Psoas muscle (tissue), 8 donors: ENCODE results near the gene SYT15B. TPM values are rescaled to one million over a fixed set of nuclear protein-coding genes. Genes with fewer than 3 reads are reported as not detected.
"Not testable (repeated sequence)": the region's sequence is repeated elsewhere in the genome, so short reads cannot be mapped to it uniquely, and the experiment has no call there.

ENCODE experiments used
- ATAC-seq, 4 donors: fragments of 200-7000 bp; cut with Tn5 transposase; one replicate each; pipeline ENCODE4 v1.9.1; 2020; ENCODE audit warnings: moderate library complexity in 3 of 4, mild to moderate bottlenecking in 2 of 4
- DNase-seq, 2 donors: peaks; one replicate each; pipeline ENCODE4 v3.0.0-alpha.2; 2020
- H3K27ac ChIP-seq: fragments of 200-600 bp; one replicate; pipeline ENCODE4 v1.8.0; 2022
- H3K27me3 ChIP-seq, 3 donors: fragments of 200-600 bp in 1 of 3; one replicate each; pipeline versions ENCODE4 v1.6.1 to v1.8.0; 2013 to 2022; ENCODE audit warnings: low read length in 2 of 3, mild to moderate bottlenecking in 2 of 3, moderate library complexity in 1 of 3; ENCODE audit not compliant: insufficient read depth in 3 of 3
- H3K36me3 ChIP-seq, 2 donors: fragments of 200-600 bp in 1 of 2; one replicate each; pipeline versions ENCODE4 v1.6.1 to v1.8.0; 2013 to 2022; ENCODE audit warnings: low read depth in 1 of 2, mild to moderate bottlenecking in 1 of 2, moderate library complexity in 1 of 2; ENCODE audit not compliant: insufficient read depth in 1 of 2
- H3K4me1 ChIP-seq: fragments of 200-600 bp; one replicate; pipeline ENCODE4 v1.8.0; 2022
- H3K4me3 ChIP-seq: fragments of 200-600 bp; one replicate; pipeline ENCODE4 v1.8.0; 2022; ENCODE audit warnings: mild to moderate bottlenecking
- H3K9me3 ChIP-seq: fragments of 200-600 bp; one replicate; pipeline ENCODE4 v1.8.0; 2022
- WGBS, 3 donors: extraction: QIAGEN DNeasy Blood & Tissue Kit; methylation state at CpG; one replicate each; pipeline versions ENCODE4 v1.1.6 to v1.1.7; 2013; 5-methylcytosine and 5-hydroxymethylcytosine counted together
- intact Hi-C, 2 donors: fragments of 100-400 bp; cut with DNase I; formaldehyde crosslinking; loops; one replicate each; pipeline versions ENCODE4 v1.11.0 to v1.14.2; 2022
- polyA plus RNA-seq, 3 donors: library from polyadenylated mRNA; stranded (reverse); fragments of 200-250 nt; gene quantifications; one replicate each; pipeline ENCODE4 v1.2.3, GENCODE V29; 2013
- total RNA-seq, 4 donors: library from RNA; stranded (reverse); fragmentation: NEBNext Ultra II Directional in 2 of 4; extraction: Animal tissue kit (Norgen Biotek cat#: 25700) in 2 of 4; gene quantifications; one replicate each; pipeline versions ENCODE4 v1.2.1 to v1.2.4, GENCODE V29; 2021 to 2023
- donor health status: healthy with polysubstance abuse.
- donor health status: DM: no; HTN: no; CAD: no; lungs with moderate emphysema.
- donor health status: Bipolar disorder and iron deficiency.
- donor health status: healthy.
- donor health status: DM: yes; HTN: yes; CAD: no.
- donor health status: DM: no; HTN: no; CAD: no.
- donor health status: DM: no; HTN: no; CAD: no.
- donor health status: DM: yes; HTN: yes; CAD: no.

SYT15B gene
- total and polyA plus RNA-seq, 7 donors = 0.15 to 1.5 (median 0.33) TPM; not detected in 2

- H3K4me1 ChIP-seq, H3K9me3 ChIP-seq, H3K27ac ChIP-seq, H3K36me3 ChIP-seq, ATAC-seq, intact Hi-C loops, H3K27me3 ChIP-seq, DNase-seq, H3K4me3 ChIP-seq: not testable (repeated sequence)
- WGBS, 3 donors = no CpG with 5 or more reads among the region's 6 CpGs
Measured at GRCh38 chr10:47725740-47726139, 37.7 kb downstream of the SYT15B start.

- ATAC-seq, H3K4me3 ChIP-seq, H3K27ac ChIP-seq, H3K36me3 ChIP-seq, H3K9me3 ChIP-seq, DNase-seq, H3K4me1 ChIP-seq, H3K27me3 ChIP-seq, intact Hi-C loops: not testable (repeated sequence)
- no CpG with 5 or more reads among the region's 3 CpGs for WGBS, 3 donors
Measured at GRCh38 chr10:47725047-47725446, 38.3 kb downstream of the SYT15B start.

- intact Hi-C loops, H3K4me3 ChIP-seq, H3K27ac ChIP-seq, H3K9me3 ChIP-seq, H3K4me1 ChIP-seq, H3K27me3 ChIP-seq, ATAC-seq, DNase-seq, H3K36me3 ChIP-seq: not testable (repeated sequence)
- 75 to 82% (median 80%) methylated on average over 3 to 5 of the region's 6 CpGs for WGBS, 3 donors
Measured at GRCh38 chr10:47724119-47724518, 39.3 kb downstream of the SYT15B start.

GRCh38 chr10:47723362-47723761 lies 40.0 kb downstream of the SYT15B start:
- DNase-seq, H3K36me3 ChIP-seq, ATAC-seq, H3K9me3 ChIP-seq, intact Hi-C loops, H3K27ac ChIP-seq, H3K27me3 ChIP-seq, H3K4me3 ChIP-seq, H3K4me1 ChIP-seq: not testable (repeated sequence)
- WGBS, 3 donors = 67 to 81% (median 72%) methylated on average over 1 to 2 of the region's 3 CpGs

- 95 to 100% (median 96%) methylated on average over 4 of the region's 8 CpGs for WGBS, 3 donors
- intact Hi-C loops, H3K27ac ChIP-seq, H3K27me3 ChIP-seq, DNase-seq, ATAC-seq, H3K9me3 ChIP-seq, H3K36me3 ChIP-seq, H3K4me3 ChIP-seq, H3K4me1 ChIP-seq: not testable (repeated sequence)
Measured at GRCh38 chr10:47717011-47717769, 46.2 kb downstream of the SYT15B start.

Other genes with a start within 250 kb of the SYT15B start
- 1 to 10 TPM; 1.1 to 2.7 (median 1.8) TPM for gene AGAP9, start 240.0 kb downstream of the SYT15B start, total RNA-seq
- 1 to 10 TPM in 2 of 3 donors, under 1 TPM in 1; 0.82 to 2.3 (median 1.7) TPM for gene AGAP9, start 240.0 kb downstream of the SYT15B start, polyA plus RNA-seq
- gene NPY4R2, start 155.1 kb upstream of the SYT15B start, total RNA-seq = not detected
- gene NPY4R2, start 155.1 kb upstream of the SYT15B start, polyA plus RNA-seq = not detected
- not detected for gene FAM25C, start 236.2 kb upstream of the SYT15B start, total RNA-seq
- under 1 TPM in 1 of 3 donors, not detected in 2; 0.56 TPM for gene FAM25C, start 236.2 kb upstream of the SYT15B start, polyA plus RNA-seq